Stimulated activated CD4-positive, alpha-beta T cell treated with anti-CD3 and anti-CD28 coated beads, Interleukin-12 subunit alpha, Interleukin-12 subunit beta, amount 100 ng/mL, for 4 hours (primary cell): ENCODE data around the gene APLN.
A peak's percentile ranks its signal among the peaks of the same experiment; 100 is the strongest.

Source experiments
- DNase-seq: peaks from one replicate; pipeline ENCODE4 v3.0.0-alpha.2; 2020

Gene APLN

GRCh38 chrX:129659861-129660260 is 5.1 kb upstream of the APLN start:
- DNase-seq: no peak

- DNase-seq: no peak
Observed at GRCh38 chrX:129659141-129659540, 4.4 kb upstream of the APLN start.

GRCh38 chrX:129658429-129658828 is 3.7 kb upstream of the APLN start:
- DNase-seq: no peak

- DNase-seq: no peak
Observed at GRCh38 chrX:129655547-129656249, 942 bp upstream of the APLN start.

GRCh38 chrX:129653971-129654651 is 645 bp downstream of the APLN start:
- DNase-seq: peak; percentile 13

DNA sequence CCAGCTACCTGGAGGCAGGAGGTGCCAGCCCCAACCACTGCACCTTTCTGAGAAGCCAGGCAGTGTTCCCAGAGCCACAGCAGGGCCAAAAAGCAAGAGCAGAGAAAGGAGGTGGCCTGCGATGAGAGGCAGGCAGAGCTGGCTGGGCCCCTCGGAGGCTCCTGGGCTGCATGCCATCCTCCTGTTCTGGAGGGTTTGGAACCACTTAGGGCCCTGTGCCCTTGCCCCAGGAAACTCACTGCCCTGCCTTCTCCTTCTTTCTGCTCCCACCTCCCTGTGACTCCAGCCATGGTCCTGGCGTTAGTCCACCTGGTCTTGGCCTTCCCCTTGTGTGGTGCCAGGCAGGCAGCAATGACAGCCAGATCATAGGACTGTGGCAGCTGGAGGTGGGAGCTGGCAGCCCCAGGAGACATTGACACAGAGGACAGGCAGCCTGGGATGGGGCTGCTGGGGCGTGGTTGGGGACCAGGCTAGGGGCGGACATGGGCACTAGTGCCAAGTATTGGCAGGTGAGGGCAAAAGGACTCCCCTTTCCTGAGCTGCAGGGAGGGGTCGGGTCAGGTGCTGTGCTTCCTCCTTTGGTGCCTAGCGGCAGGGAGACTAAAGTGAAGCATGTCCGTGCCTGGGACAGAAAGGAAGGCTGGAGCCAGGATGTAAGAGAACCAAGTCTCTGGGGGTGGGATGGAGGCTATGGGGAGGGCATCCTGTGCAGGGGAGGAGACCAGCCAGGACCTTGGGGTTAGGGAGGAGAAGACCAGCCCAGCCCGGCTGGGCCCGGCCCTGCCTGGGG is 1.4 kb downstream of the APLN start:
- no peak for DNase-seq

- no peak for DNase-seq
Observed at GRCh38 chrX:129652565-129653169, 2.1 kb downstream of the APLN start.

DNA sequence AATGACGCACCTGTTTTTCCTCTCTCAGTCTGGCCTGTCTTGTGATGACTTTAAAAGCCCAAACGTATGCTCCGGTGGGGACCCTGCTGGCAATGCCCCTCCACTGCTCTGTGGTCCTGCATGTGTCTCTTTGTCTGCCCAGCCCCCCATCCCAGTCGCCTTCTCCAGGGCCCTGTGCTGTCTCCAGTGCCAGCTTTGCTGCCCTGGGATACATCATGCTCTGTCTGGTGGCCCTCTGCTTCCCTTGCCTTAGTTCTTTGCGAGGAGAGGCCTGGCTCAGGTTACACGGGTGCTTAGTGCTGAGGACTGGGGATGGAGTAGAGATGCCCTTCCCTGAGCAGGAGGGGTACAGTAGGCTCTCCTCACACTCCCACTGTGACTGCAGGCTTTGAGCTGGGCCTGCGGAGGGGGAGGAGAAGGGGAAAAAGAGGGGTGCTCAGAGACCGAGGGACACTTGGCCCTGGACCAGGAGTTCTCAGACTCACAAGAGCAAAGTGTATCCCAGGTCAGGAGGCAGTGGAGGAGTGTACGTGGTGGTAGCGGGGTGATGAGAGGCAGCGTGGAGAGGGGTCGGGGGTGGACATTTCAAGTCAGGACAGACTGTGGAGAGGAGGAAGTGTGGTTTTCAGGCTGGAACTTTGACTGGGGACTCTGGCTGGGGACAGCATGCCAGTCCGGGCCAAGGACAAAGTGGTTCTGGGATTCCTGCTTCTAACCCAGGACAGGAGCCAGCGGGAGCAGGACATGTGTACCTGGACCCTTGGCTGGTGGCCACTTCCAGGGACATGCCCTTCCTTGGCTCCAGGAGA is 2.8 kb downstream of the APLN start:
- DNase-seq: no peak

- DNase-seq: no peak
Observed at GRCh38 chrX:129650821-129651510, 3.8 kb downstream of the APLN start.

GRCh38 chrX:129650183-129650689 is 4.5 kb downstream of the APLN start:
- no peak for DNase-seq

- no peak for DNase-seq
Observed at GRCh38 chrX:129649268-129650182, 5.2 kb downstream of the APLN start.

GRCh38 chrX:129648514-129649267 is 6.1 kb downstream of the APLN start:
- DNase-seq: no peak

GRCh38 chrX:129647418-129648410 is 7.0 kb downstream of the APLN start:
- DNase-seq: no peak

- DNase-seq: no peak
Observed at GRCh38 chrX:129646566-129647417, 8.0 kb downstream of the APLN start.

- DNase-seq: no peak
Observed at GRCh38 chrX:129642641-129643040, 12.1 kb downstream of the APLN start.

DNA sequence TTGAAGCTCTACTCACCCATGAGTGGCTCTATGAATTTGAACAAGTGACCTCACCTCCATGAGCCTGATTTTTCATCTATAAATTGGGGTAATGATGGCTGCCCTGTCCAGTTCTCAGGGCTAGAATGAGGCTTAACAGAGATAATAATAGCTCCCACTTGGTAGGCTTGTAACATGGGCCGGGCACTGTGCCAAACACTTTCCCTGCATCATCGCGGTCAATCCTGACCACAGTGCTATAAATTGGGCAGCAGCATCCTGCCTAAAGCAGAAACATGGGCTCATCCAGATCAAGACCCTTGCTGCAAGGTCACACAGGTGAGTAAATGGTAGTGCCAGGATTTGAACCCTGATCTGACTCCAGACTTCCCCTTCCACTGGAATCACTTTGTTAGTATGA is 12.8 kb downstream of the APLN start:
- DNase-seq: no peak

- DNase-seq: no peak
Observed at GRCh38 chrX:129641469-129641868, 13.3 kb downstream of the APLN start.

GRCh38 chrX:129640737-129641136 is 14.0 kb downstream of the APLN start:
- no peak for DNase-seq
